Measurements from ENCODE around the gene PPP1R27. TPM values are rescaled to one million over a fixed set of nuclear protein-coding genes. Genes with fewer than 3 reads are reported as not detected.

PPP1R27 gene
- total RNA-seq, 4 donors from 2014 or later, result not detected

DNA sequence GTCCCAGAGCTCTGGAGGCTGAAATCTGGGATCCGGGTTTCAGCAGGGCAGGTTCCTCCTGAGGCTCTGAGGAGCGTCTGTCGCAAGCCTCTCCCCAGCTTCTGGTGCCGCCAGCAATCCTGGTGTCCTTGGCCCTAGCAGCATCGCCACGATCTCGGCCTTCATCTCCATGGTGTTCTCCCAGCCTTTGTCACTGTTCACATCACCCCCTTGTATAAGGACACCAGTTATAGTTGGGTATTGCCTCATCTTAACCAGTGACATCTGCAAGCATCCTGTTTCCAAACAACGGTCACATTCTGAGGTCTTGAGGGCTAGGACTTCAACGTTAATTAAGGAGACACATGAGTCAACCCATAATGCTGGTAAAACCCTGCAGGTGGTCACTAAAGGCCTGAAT, 2.8 kb upstream of the PPP1R27 start:
- Histone ChIP-seq H3K27me3 (no peaks in the 10 kb centered on the region), H3K27ac (no peak overlapping the region), H3K4me3 (no peak overlapping the region), H3K4me1 (peaks cover 0 to 8% (median 3%) of the 10 kb centered on the region in 4 donors), H3K9me3 (no peaks in the 10 kb centered on the region), H3K36me3 (peaks cover 0 to 3% (median 0%) of the 10 kb centered on the region in 3 donors)
- no peak for TF ChIP-seq POLR2A (IDR thresholded peaks at IDR 0.05)
- TF ChIP-seq, protein P1, sequence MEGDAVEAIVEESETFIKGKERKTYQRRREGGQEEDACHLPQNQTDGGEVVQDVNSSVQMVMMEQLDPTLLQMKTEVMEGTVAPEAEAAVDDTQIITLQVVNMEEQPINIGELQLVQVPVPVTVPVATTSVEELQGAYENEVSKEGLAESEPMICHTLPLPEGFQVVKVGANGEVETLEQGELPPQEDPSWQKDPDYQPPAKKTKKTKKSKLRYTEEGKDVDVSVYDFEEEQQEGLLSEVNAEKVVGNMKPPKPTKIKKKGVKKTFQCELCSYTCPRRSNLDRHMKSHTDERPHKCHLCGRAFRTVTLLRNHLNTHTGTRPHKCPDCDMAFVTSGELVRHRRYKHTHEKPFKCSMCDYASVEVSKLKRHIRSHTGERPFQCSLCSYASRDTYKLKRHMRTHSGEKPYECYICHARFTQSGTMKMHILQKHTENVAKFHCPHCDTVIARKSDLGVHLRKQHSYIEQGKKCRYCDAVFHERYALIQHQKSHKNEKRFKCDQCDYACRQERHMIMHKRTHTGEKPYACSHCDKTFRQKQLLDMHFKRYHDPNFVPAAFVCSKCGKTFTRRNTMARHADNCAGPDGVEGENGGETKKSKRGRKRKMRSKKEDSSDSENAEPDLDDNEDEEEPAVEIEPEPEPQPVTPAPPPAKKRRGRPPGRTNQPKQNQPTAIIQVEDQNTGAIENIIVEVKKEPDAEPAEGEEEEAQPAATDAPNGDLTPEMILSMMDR (IDR thresholded peaks at IDR 0.05), result no peak
- no peak for DNase-seq

DNA sequence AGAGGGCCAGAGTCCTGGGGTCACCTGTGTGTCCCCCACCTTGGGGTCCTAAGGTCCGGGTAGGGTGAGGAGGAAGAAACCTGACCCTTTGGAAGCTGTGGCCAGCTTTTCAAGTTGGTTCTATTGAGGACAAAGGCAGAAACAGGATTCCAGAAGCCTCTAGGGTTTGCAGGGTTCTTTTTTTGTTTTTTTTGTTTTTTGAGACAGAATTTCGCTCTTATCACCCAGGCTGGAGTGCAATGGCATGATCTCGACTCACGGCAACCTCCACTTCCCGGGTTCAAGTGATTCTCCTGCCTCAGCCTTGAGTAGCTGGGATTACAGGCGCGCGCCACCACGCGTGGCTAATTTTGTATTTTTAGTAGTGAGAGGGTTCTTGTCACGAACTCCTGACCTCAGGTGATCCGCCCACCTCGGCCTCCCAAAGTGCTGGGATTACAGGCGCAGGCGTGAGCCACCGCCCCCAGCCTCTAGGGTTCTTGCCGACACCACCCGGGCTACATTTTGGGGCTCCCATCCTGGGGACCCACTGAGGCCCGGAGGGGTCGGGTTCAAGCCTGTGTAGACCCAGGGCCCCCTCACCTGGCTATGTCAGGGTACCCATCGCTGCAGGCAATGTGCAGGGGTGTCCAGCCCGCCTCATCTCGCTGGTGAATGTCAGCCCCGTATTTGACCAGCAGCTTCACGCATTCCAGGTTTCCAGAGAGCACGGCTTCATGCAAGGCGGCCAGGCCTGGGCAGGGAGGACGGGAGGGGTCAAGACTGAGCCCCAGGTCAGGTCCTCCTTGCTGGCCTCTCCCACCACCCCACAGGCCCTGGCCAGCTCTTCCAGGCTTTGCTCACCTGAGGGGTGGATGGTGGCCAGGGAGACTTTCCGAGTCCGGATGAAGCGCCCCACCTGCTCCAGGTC, 674 bp downstream of the PPP1R27 start:
- DNase-seq, result no peak
- Histone ChIP-seq H3K36me3 (no peaks in the 10 kb centered on the region), H3K4me3 (peak overlapping the region; percentile 47 to 87 (median 84)), H3K27me3 (no peaks in the 10 kb centered on the region), H3K27ac (peak overlapping the region; percentile 85 to 99 (median 94)), H3K4me1 (peaks cover 0 to 23% (median 14%) of the 10 kb centered on the region in 4 donors), H3K9me3 (no peaks in the 10 kb centered on the region)
- TF ChIP-seq POLR2A (IDR thresholded peaks at IDR 0.05), result no peak
- TF ChIP-seq, protein P1 (IDR thresholded peaks at IDR 0.05), result no peak

DNA sequence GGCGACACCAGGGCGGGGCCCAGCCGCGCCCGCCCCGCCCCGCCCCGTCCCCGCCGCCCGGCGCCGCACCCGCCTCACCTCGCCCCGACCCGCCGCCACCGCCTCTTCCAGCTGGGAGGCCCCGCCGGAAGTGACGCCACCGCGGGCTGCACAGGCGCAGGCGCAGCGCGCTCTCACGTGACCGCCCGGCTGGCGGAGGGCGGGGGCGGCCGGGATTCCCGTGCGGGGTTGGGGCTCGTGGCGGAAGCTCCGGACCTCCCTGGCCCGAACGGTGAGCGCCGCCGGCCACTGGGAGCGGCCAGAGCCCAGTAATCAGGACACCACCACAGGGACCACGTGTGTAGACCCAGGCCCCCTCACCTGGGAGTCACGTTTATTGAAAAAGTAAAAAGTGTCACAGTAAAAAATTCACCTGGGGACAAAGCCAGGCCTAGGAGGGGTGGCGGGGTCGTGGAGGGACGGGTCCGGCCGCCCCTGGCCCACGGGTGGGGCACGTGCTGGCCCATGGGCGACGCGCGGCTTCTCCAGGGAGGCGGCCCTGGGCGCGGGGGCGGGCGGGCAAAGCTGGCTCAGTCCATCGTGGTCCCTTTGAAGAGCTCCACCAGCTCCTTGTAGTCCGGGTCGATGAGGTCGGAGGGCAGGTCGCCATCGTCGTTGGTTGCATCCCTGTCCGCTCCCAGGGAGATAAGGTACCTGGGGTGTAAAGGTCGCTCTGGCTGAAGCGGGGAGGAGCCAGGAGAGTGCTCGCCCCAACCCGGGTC, 1.5 kb downstream of the PPP1R27 start, which contains the start of gene MCRIP1:
TSS of gene MCRIP1 (minus strand) at position 132 of the 761 bp plus-strand sequence. CDS start 8,785 bp downstream, outside the sequence.
- no peaks in the 10 kb centered on the region for H3K27me3 ChIP-seq
- peak within 1 kb of the TSS; percentile 85 to 99 (median 94) for H3K27ac ChIP-seq
- H3K36me3 ChIP-seq, result no peaks in the 10 kb centered on the region
- peaks cover 0 to 23% (median 14%) of the 10 kb centered on the region in 4 donors for H3K4me1 ChIP-seq
- H3K4me3 ChIP-seq, result peak within 1 kb of the TSS; percentile 81 to 87 (median 84)
- H3K9me3 ChIP-seq, result no peaks in the 10 kb centered on the region
- TF ChIP-seq, protein P1 (IDR thresholded peaks at IDR 0.05), result no peak
- peak; percentile 86 to 93 for TF ChIP-seq POLR2A (IDR thresholded peaks at IDR 0.05)
- peak; percentile 95 to 98 (median 98) for DNase-seq

DNA sequence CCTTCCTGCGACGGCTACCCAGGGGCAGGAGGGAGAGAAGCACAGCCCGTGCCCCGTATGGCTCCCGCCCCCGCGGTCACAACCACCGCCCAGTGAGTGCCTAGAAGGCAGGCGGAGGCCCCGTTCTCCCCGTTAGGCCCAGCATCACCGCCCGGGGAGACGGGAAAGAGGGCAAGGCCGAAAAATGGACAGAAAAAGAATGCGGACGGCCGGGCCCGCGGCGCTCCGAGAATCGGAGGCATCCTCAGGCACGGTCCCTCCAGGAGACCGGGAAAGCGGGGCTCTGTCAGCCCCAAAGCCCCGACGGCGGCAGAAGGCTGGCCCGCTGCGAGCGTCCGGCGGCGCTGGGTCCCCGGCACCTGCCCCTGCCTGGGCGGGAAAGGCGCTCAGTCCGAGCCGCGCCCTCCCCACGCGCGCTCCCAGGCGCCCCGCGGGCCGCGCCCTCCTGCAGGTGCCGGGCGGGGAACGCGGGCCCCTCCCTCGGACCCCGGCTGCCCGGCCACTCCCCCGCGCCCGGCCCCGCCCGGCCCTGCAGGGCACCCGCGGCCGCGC, 2.2 kb downstream of the PPP1R27 start:
- Histone ChIP-seq H3K27me3 (no peaks in the 10 kb centered on the region), H3K36me3 (no peaks in the 10 kb centered on the region), H3K4me3 (peak overlapping the region; percentile 74 to 85 (median 82)), H3K4me1 (peaks cover 0 to 23% (median 14%) of the 10 kb centered on the region in 4 donors), H3K9me3 (no peaks in the 10 kb centered on the region), H3K27ac (peak overlapping the region; percentile 84 to 99 (median 86))
- peak in 2 of 3 donors; percentile 32 to 61 for DNase-seq
- TF ChIP-seq, protein P1 (IDR thresholded peaks at IDR 0.05), result no peak
- TF ChIP-seq POLR2A (IDR thresholded peaks at IDR 0.05), result peak; percentile 19 to 21

DNA sequence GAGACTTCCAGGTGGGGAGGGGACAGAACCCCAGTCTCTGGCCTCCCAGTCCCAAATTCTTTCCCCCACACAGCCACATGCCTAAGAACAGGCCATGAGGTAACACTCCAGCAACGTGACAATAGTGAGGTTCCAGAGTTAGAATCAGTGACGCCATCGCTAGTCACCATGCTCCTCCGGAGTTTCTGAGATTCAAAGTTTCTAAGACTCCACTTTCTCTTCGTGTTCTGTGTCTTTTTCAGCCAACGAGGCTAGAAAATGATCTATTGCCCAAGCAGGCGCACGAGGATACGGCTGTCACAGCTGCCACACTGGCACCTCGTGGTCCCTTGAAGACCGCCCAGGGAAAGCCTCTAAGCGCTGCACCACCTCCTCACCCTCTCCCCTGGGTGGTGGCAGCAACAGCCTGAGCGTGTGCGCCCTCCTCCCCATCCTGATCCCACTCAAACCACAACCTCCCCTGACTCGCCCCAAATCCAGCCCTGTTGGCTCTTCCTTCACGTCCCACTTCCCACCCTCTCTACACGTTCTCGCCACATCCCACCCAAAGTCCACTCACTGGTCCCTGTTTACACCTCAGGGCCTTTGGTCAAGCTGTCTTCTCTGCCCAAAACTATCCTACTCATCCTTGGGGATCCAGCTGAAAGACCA, 2.8 kb downstream of the PPP1R27 start:
- peaks cover 0 to 23% (median 14%) of the 10 kb centered on the region in 4 donors for H3K4me1 ChIP-seq
- no peaks in the 10 kb centered on the region for H3K9me3 ChIP-seq
- DNase-seq, result peak in 1 of 3 donors; percentile 28
- H3K36me3 ChIP-seq, result no peaks in the 10 kb centered on the region
- H3K27ac ChIP-seq, result peak overlapping the region; percentile 84 to 99 (median 86)
- no peak for TF ChIP-seq POLR2A (IDR thresholded peaks at IDR 0.05)
- TF ChIP-seq, protein P1 (IDR thresholded peaks at IDR 0.05), result no peak
- no peaks in the 10 kb centered on the region for H3K27me3 ChIP-seq
- peak overlapping the region; percentile 74 to 85 (median 82) for H3K4me3 ChIP-seq
